Upper lobe of left lung (tissue), 6 donors: ENCODE data around the gene PRDM2. TPM values are rescaled to one million over a fixed set of nuclear protein-coding genes. Genes with fewer than 3 reads are reported as not detected.

Experiments
- ATAC-seq, 2 donors: fragments of 200-7000 bp; cut with Tn5 transposase; one replicate each; pipeline ENCODE4 v1.9.1; 2022; ENCODE audit warnings: mild to moderate bottlenecking in 2 of 2, moderate library complexity in 2 of 2; ENCODE audit not compliant: low FRiP score in 2 of 2
- DNase-seq, 2 donors: peaks; one replicate each; pipeline ENCODE4 v3.0.0-alpha.2; 2019 to 2020
- H3K27ac ChIP-seq, 4 donors: fragments of 200-600 bp; sonication (generic); one replicate each; pipeline ENCODE4 v1.5.1; 2016 to 2019
- H3K27me3 ChIP-seq, 4 donors: fragments of 200-600 bp; sonication (generic); one replicate each; pipeline ENCODE4 v1.5.1; 2017 to 2019
- H3K36me3 ChIP-seq, 4 donors: fragments of 200-600 bp; sonication (generic); one replicate each; pipeline ENCODE4 v1.5.1; 2016 to 2019
- H3K4me1 ChIP-seq, 4 donors: fragments of 200-600 bp; sonication (generic); one replicate each; pipeline ENCODE4 v1.5.1; 2018 to 2019
- H3K4me3 ChIP-seq, 4 donors: fragments of 200-600 bp; sonication (generic); one replicate each; pipeline ENCODE4 v1.5.1; 2017 to 2019; ENCODE audit warnings: mild to moderate bottlenecking in 2 of 4, moderate library complexity in 1 of 4
- H3K9me3 ChIP-seq, 4 donors: fragments of 200-600 bp; sonication (generic); one replicate each; pipeline ENCODE4 v1.5.1; 2018 to 2019
- CTCF ChIP-seq, 6 experiments: fragments of 450-650 bp in 4 of 6; fragments of 200-600 bp in 2 of 6; sonication (generic) in 2 of 6; IDR thresholded peaks; one replicate each; pipeline ENCODE4 v1.5.1; 2016 to 2019; ENCODE audit warnings: antibody characterized with exemption in 6 of 6
- EP300 ChIP-seq, 4 donors: sonication (generic); formaldehyde crosslinking; IDR thresholded peaks; one replicate each; pipeline ENCODE4 v1.5.1; 2017; ENCODE audit warnings: antibody characterized with exemption in 4 of 4, control low read depth in 2 of 4
- POLR2A ChIP-seq, 4 donors: fragments of 450-650 bp; IDR thresholded peaks; one replicate each; pipeline ENCODE4 v1.5.1; 2016 to 2017; ENCODE audit warnings: antibody characterized with exemption in 4 of 4, mild to moderate bottlenecking in 2 of 4
- POLR2AphosphoS5 ChIP-seq, 2 donors: sonication (generic); formaldehyde crosslinking; IDR thresholded peaks; one replicate each; pipeline ENCODE4 v1.5.1; 2017; ENCODE audit warnings: antibody characterized with exemption in 2 of 2
- WGBS, 2 donors: methylation state at CpG; one replicate each; pipeline ENCODE4 v1.1.5; 2017 to 2018; 5-methylcytosine and 5-hydroxymethylcytosine counted together
- total RNA-seq, 6 donors: library from RNA; depleted of rRNA in 4 of 6; stranded (reverse); fragments of >200 nt in 4 of 6; gene quantifications; one replicate each; pipeline versions ENCODE4 v1.1.0 to v1.2.1, GENCODE V29; 2016 to 2021
- donor health status: DM: no; HTN: no; CAD: no; lungs with moderate emphysema.
- donor health status: DM: no; HTN: yes; CAD: no; lungs with severe emphysema.

The PRDM2 gene
- total RNA-seq, 6 donors from 2014 or later = 35.0 to 70.2 (median 40.9) TPM

- no peak for DNase-seq
- H3K4me1 ChIP-seq = peaks cover 9 to 28% (median 21%) of the 10 kb centered on the region in 4 donors
Observed at GRCh38 chr1:13830170-13830569, 130.2 kb downstream of the PRDM2 start.

GRCh38 chr1:13830616-13831280 is 130.8 kb downstream of the PRDM2 start:
- H3K36me3 ChIP-seq = no peaks in the 10 kb centered on the region
- no peak for TF ChIP-seq POLR2A (IDR thresholded peaks at IDR 0.05)
- TF ChIP-seq POLR2AphosphoS5 (IDR thresholded peaks at IDR 0.05) = peak; percentile 14 to 74
- TF ChIP-seq CTCF (IDR thresholded peaks at IDR 0.05) = no peak
- peak in 1 of 4 donors; percentile 28 for TF ChIP-seq EP300 (IDR thresholded peaks at IDR 0.05)
- 28 to 33% methylated on average over 6 of the region's 6 CpGs for WGBS, 2 donors
- no peaks in the 10 kb centered on the region for H3K27me3 ChIP-seq
- ATAC-seq (peak; percentile 21 to 76), DNase-seq (peak; percentile 80 to 89)
- H3K4me1 ChIP-seq = peaks cover 9 to 28% (median 21%) of the 10 kb centered on the region in 4 donors
- no peak overlapping the region for H3K27ac ChIP-seq
- no peaks in the 10 kb centered on the region for H3K9me3 ChIP-seq
- H3K4me3 ChIP-seq = no peak overlapping the region

More at GRCh38 chr1:13830170-13830569, 130.2 kb downstream of the PRDM2 start:
- ATAC-seq = no peak
- WGBS, 2 donors = 67 to 69% methylated on average over 7 of the region's 7 CpGs
- Histone ChIP-seq H3K9me3 (no peaks in the 10 kb centered on the region), H3K27me3 (no peaks in the 10 kb centered on the region), H3K4me3 (no peak overlapping the region), H3K27ac (no peak overlapping the region), H3K36me3 (no peaks in the 10 kb centered on the region)
- TF ChIP-seq CTCF (IDR thresholded peaks at IDR 0.05) = no peak
- TF ChIP-seq POLR2A (IDR thresholded peaks at IDR 0.05) = no peak
- no peak for TF ChIP-seq POLR2AphosphoS5 (IDR thresholded peaks at IDR 0.05)
- TF ChIP-seq EP300 (IDR thresholded peaks at IDR 0.05) = no peak

- Histone ChIP-seq H3K36me3 (no peaks in the 10 kb centered on the region), H3K27ac (no peak overlapping the region), H3K4me3 (no peak overlapping the region), H3K4me1 (peaks cover 9 to 28% (median 21%) of the 10 kb centered on the region in 4 donors), H3K27me3 (no peaks in the 10 kb centered on the region), H3K9me3 (no peaks in the 10 kb centered on the region)
- WGBS, 2 donors = 74 to 81% methylated on average over 4 of the region's 4 CpGs
- DNase-seq = no peak
- ATAC-seq = no peak
- TF ChIP-seq POLR2AphosphoS5 (IDR thresholded peaks at IDR 0.05) = no peak
- TF ChIP-seq EP300 (IDR thresholded peaks at IDR 0.05) = no peak
- TF ChIP-seq CTCF (IDR thresholded peaks at IDR 0.05) = no peak
- TF ChIP-seq POLR2A (IDR thresholded peaks at IDR 0.05) = no peak
Observed at GRCh38 chr1:13832100-13832499, 132.1 kb downstream of the PRDM2 start.

GRCh38 chr1:13832536-13832935 is 132.5 kb downstream of the PRDM2 start:
- H3K27ac ChIP-seq = no peak overlapping the region
- ATAC-seq (no peak), DNase-seq (no peak)
- no peaks in the 10 kb centered on the region for H3K27me3 ChIP-seq
- H3K36me3 ChIP-seq = no peaks in the 10 kb centered on the region
- H3K4me1 ChIP-seq = peaks cover 9 to 28% (median 21%) of the 10 kb centered on the region in 4 donors
- H3K9me3 ChIP-seq = no peaks in the 10 kb centered on the region
- 64 to 67% methylated on average over 4 of the region's 4 CpGs for WGBS, 2 donors
- TF ChIP-seq POLR2AphosphoS5 (IDR thresholded peaks at IDR 0.05) = no peak
- no peak for TF ChIP-seq CTCF (IDR thresholded peaks at IDR 0.05)
- no peak for TF ChIP-seq EP300 (IDR thresholded peaks at IDR 0.05)
- TF ChIP-seq POLR2A (IDR thresholded peaks at IDR 0.05) = no peak
- no peak overlapping the region for H3K4me3 ChIP-seq

- no peak for ATAC-seq
- 84 to 85% methylated on average over 5 of the region's 5 CpGs for WGBS, 2 donors
Observed at GRCh38 chr1:13836136-13836535, 136.1 kb downstream of the PRDM2 start.

More at GRCh38 chr1:13836136-13836535, 136.1 kb downstream of the PRDM2 start:
- Histone ChIP-seq H3K36me3 (no peaks in the 10 kb centered on the region), H3K4me1 (peaks cover under 1 to 6% (median 1%) of the 10 kb centered on the region in 4 donors), H3K27ac (no peak overlapping the region), H3K4me3 (no peak overlapping the region), H3K27me3 (no peaks in the 10 kb centered on the region), H3K9me3 (no peaks in the 10 kb centered on the region)
- DNase-seq = no peak
- no peak for TF ChIP-seq CTCF (IDR thresholded peaks at IDR 0.05)
- TF ChIP-seq EP300 (IDR thresholded peaks at IDR 0.05) = no peak
- TF ChIP-seq POLR2A (IDR thresholded peaks at IDR 0.05) = no peak
- TF ChIP-seq POLR2AphosphoS5 (IDR thresholded peaks at IDR 0.05) = no peak
